Posterior cingulate gyrus (tissue), 11 donors: ENCODE results near the gene TSPAN18.

Experiments used
- DNase-seq, 10 donors: peaks; one replicate each; pipeline versions ENCODE4 v3.0.0 to v3.0.0-alpha.2; 2020 to 2021; ENCODE audit warnings: mixed read lengths in 3 of 10
- intact Hi-C: fragments of 100-400 bp; cut with DNase I; formaldehyde crosslinking; loops from one replicate; pipeline ENCODE4 v1.15.1; 2023

Gene TSPAN18

GRCh38 chr11:44944853-44945235, 218.1 kb downstream of the TSPAN18 start:
- intact Hi-C loops = no loop called here
- no peak for DNase-seq

GRCh38 chr11:44945666-44946065, 218.9 kb downstream of the TSPAN18 start:
- no peak for DNase-seq
- intact Hi-C loops = no loop called here

GRCh38 chr11:44946263-44946662, 219.5 kb downstream of the TSPAN18 start:
- DNase-seq = peak in 7 of 10 donors; percentile 34 to 94 (median 70)
- intact Hi-C loops = no loop called here

GRCh38 chr11:44947114-44947513, 220.4 kb downstream of the TSPAN18 start:
- no peak for DNase-seq
- intact Hi-C loops = no loop called here

- intact Hi-C loops = no loop called here
- DNase-seq = no peak
Measured at GRCh38 chr11:44948155-44948554, 221.4 kb downstream of the TSPAN18 start.

GRCh38 chr11:44949160-44950030, 222.6 kb downstream of the TSPAN18 start:
- intact Hi-C loops = no loop called here
- no peak for DNase-seq

GRCh38 chr11:44950031-44950624, 223.4 kb downstream of the TSPAN18 start:
- peak in 1 of 10 donors; percentile 24 for DNase-seq

GRCh38 chr11:44950625-44951476, 224.1 kb downstream of the TSPAN18 start, which contains the start of gene TP53I11:
TP53I11 (minus strand) TSS chr11:44950883; CDS start chr11:44938335, 12,548 bp downstream.
- intact Hi-C loops = no loop called here
- peak in 7 of 10 donors; percentile 41 to 93 (median 52) for DNase-seq

More at GRCh38 chr11:44950031-44950624, 223.4 kb downstream of the TSPAN18 start:
- intact Hi-C loops = no loop called here

GRCh38 chr11:44952082-44952481, 225.3 kb downstream of the TSPAN18 start:
- intact Hi-C loops = no loop called here
- no peak for DNase-seq

- intact Hi-C loops = no loop called here
- DNase-seq = no peak
Measured at GRCh38 chr11:44952500-44953260, 225.9 kb downstream of the TSPAN18 start.

- intact Hi-C loops = no loop called here
Measured at GRCh38 chr11:44954051-44954906, 227.5 kb downstream of the TSPAN18 start.

GRCh38 chr11:44955015-44955738, 228.4 kb downstream of the TSPAN18 start:
- DNase-seq = peak in 1 of 10 donors; percentile 79
- intact Hi-C loops = no loop called here

More at GRCh38 chr11:44954051-44954906, 227.5 kb downstream of the TSPAN18 start:
- DNase-seq = no peak

- intact Hi-C loops = no loop called here
- no peak for DNase-seq
Measured at GRCh38 chr11:44957040-44957515, 230.3 kb downstream of the TSPAN18 start.

GRCh38 chr11:44957776-44958564, 231.2 kb downstream of the TSPAN18 start:
- DNase-seq = no peak
- intact Hi-C loops = no loop called here

GRCh38 chr11:44959064-44959463, 232.3 kb downstream of the TSPAN18 start:
- no peak for DNase-seq
- intact Hi-C loops = no loop called here

GRCh38 chr11:44960200-44960845, 233.6 kb downstream of the TSPAN18 start:
- intact Hi-C loops = no loop called here
- DNase-seq = no peak

GRCh38 chr11:44962464-44962863, 235.7 kb downstream of the TSPAN18 start:
- intact Hi-C loops = no loop called here
- DNase-seq = no peak
